Hepatocyte (in vitro differentiated cells): Measurements from ENCODE around the gene SPDYE6. TPM values are rescaled to one million over a fixed set of nuclear protein-coding genes. Genes with fewer than 3 reads are reported as not detected.
A peak's percentile ranks its signal among the peaks of the same experiment; 100 is the strongest.
"Not testable (repeated sequence)": the region's sequence is repeated elsewhere in the genome, so short reads cannot be mapped to it uniquely, and the experiment has no call there.

Experiments used
- DNase-seq: peaks from one replicate; pipeline ENCODE4 v3.0.0-alpha.2; 2016; ENCODE audit warnings: low spot score
- H2AFZ ChIP-seq: fragments of 200-600 bp; sonication (generic); 2 replicates; pipeline ENCODE4 v1.6.0; 2016; ENCODE audit warnings: antibody characterized with exemption, mild to moderate bottlenecking
- H3K27ac ChIP-seq: fragments of 200-600 bp; sonication (generic); 2 replicates; pipeline ENCODE4 v1.5.1; 2016; ENCODE audit warnings: mild to moderate bottlenecking
- H3K27me3 ChIP-seq: fragments of 200-600 bp; sonication (generic); 2 replicates; pipeline ENCODE4 v1.6.1; 2016
- H3K36me3 ChIP-seq: fragments of 200-600 bp; sonication (generic); replicated peaks from 2 replicates; pipeline ENCODE4 v1.5.1; 2016; ENCODE audit warnings: low read depth; ENCODE audit not compliant: insufficient read depth
- H3K4me1 ChIP-seq: fragments of 200-600 bp; sonication (generic); 2 replicates; pipeline ENCODE4 v1.5.1; 2016; ENCODE audit warnings: mild to moderate bottlenecking, moderate library complexity; ENCODE audit not compliant: insufficient read depth
- H3K4me2 ChIP-seq: fragments of 200-600 bp; sonication (generic); 2 replicates; pipeline ENCODE4 v1.6.0; 2016
- H3K4me3 ChIP-seq: fragments of 200-600 bp; sonication (generic); 2 replicates; pipeline ENCODE4 v1.5.1; 2016; ENCODE audit warnings: mild to moderate bottlenecking
- H3K79me2 ChIP-seq: fragments of 200-600 bp; sonication (generic); 2 replicates; pipeline ENCODE4 v1.6.0; 2017; ENCODE audit warnings: mild to moderate bottlenecking
- H3K9me2 ChIP-seq: fragments of 200-600 bp; sonication (generic); replicated peaks from 2 replicates; pipeline ENCODE4 v1.6.0; 2017; ENCODE audit warnings: mild to moderate bottlenecking; ENCODE audit not compliant: insufficient read depth
- H3K9me3 ChIP-seq: fragments of 200-600 bp; sonication (generic); 2 replicates; pipeline ENCODE4 v1.5.1; 2016; ENCODE audit warnings: low read depth, mild to moderate bottlenecking
- H4K20me1 ChIP-seq: fragments of 200-600 bp; sonication (generic); 2 replicates; pipeline ENCODE4 v1.6.0; 2016; ENCODE audit warnings: mild to moderate bottlenecking; ENCODE audit not compliant: insufficient read depth, poor library complexity, severe bottlenecking
- EZH2 ChIP-seq: fragments of 200-600 bp; sonication (generic); IDR thresholded peaks from 2 replicates; pipeline ENCODE4 v1.6.1; 2016; ENCODE audit warnings: antibody characterized with exemption, mild to moderate bottlenecking, borderline replicate concordance
- EZH2phosphoT487 ChIP-seq: fragments of 200-600 bp; sonication (generic); IDR thresholded peaks from one replicate; pipeline ENCODE4 v1.6.1; 2018; ENCODE audit warnings: antibody characterized with exemption, mild to moderate bottlenecking, low read depth, moderate library complexity; ENCODE audit not compliant: unreplicated experiment, severe bottlenecking
- WGBS: methylation state at CpG from one replicate; pipeline ENCODE4 v1.1.6; 2016; ENCODE audit warnings: low lambda C conversion rate; ENCODE audit errors: missing lambda C conversion rate; 5-methylcytosine and 5-hydroxymethylcytosine counted together
- polyA plus RNA-seq: library from polyadenylated mRNA; unstranded; fragments of >200 nt; fragmentation: Nextera tagmentation; extraction: Ambion mirVana; gene quantifications from 2 replicates; pipeline ENCODE4 v1.2.1, GENCODE V29; 2016
- total RNA-seq: library from RNA; depleted of rRNA; stranded (reverse); fragments of >200 nt; gene quantifications from 2 replicates; pipeline ENCODE4 v1.2.3, GENCODE V29; 2014
- TF ChIP-seq, protein P1 (sequence below): fragments of 200-600 bp; sonication (generic); IDR thresholded peaks from 2 replicates; pipeline ENCODE4 v1.5.1; 2016; ENCODE audit warnings: antibody characterized with exemption, mild to moderate bottlenecking; ENCODE audit not compliant: poor library complexity

SPDYE6 gene
- total and polyA plus RNA-seq, 2 experiments from 2014 or later: 0.68 TPM; not detected in 1

DNA sequence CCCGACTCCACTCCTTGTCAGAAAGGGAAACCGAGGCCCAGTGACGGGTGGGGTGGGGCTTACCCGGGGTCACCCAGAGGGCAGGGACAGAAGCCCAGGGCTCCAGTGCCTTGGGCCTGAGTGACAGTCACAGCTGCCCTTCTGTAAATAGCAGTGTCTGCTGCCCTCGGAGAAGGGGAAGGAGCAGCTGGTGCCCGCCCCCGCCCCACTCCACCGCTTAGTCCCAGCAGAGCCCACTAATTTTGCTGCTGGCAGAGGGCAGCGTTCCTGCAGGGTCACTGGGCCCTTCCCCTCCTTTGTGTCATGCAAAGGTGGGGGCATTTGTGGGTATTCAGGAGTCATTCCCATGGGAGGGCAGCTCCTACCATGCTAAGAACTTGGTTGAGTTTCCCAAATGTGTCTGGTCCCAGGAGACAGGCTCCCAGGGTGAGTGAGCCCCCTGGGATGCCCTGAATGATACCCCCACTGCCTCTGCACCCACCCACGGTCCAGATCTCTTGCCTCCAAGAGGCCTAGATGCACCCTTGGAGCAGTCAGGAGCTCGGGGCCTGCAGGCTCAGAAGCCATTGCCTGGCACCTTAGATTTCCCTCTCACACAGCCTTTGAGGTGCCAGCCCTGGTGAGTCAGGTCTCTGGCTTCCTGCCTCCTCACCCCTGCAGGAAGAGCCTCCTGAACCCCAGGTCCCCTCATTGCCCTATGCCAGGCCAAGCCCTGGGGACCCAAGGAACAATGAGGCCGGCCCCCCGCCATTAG lies 52.4 kb downstream of the SPDYE6 start:
- TF ChIP-seq EZH2 (no peak), EZH2phosphoT487 (no peak)
- TF ChIP-seq, protein P1, sequence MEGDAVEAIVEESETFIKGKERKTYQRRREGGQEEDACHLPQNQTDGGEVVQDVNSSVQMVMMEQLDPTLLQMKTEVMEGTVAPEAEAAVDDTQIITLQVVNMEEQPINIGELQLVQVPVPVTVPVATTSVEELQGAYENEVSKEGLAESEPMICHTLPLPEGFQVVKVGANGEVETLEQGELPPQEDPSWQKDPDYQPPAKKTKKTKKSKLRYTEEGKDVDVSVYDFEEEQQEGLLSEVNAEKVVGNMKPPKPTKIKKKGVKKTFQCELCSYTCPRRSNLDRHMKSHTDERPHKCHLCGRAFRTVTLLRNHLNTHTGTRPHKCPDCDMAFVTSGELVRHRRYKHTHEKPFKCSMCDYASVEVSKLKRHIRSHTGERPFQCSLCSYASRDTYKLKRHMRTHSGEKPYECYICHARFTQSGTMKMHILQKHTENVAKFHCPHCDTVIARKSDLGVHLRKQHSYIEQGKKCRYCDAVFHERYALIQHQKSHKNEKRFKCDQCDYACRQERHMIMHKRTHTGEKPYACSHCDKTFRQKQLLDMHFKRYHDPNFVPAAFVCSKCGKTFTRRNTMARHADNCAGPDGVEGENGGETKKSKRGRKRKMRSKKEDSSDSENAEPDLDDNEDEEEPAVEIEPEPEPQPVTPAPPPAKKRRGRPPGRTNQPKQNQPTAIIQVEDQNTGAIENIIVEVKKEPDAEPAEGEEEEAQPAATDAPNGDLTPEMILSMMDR: no peak
- Histone ChIP-seq H3K27ac (no peak overlapping the region), H3K79me2 (no peaks in the 10 kb centered on the region), H3K9me3 (no peaks in the 10 kb centered on the region), H3K36me3 (no peaks in the 10 kb centered on the region), H3K9me2 (no peaks in the 10 kb centered on the region), H3K4me2 (no peak overlapping the region), H3K4me1 (peaks cover 11% of the 10 kb centered on the region), H2AFZ (no peak overlapping the region), H3K4me3 (no peak overlapping the region), H3K27me3 (no peaks in the 10 kb centered on the region), H4K20me1 (no peaks in the 10 kb centered on the region)
- no peak for DNase-seq
- 88% methylated on average over 10 of the region's 13 CpGs for WGBS

DNA sequence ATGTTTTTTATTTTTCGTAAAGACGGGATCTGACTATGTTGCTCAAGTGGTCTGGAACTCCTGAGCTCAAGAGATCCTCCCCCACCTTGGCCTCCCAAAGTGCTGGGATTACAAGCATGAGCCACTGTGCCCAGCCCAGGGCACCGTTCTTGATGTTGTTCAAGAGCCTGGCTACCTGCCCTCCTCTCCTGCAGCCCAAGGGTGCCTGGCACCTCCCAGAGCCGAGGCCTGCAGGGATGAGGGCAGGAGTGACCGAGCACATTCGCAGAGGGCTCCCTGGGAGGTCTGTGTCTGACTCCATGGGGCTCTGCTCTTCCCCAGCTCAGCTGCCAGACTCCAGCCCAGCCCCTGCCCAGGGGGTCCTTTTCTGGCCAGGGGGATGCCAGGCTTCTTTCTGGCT lies 54.2 kb downstream of the SPDYE6 start:
- Histone ChIP-seq H3K4me2 (no peak overlapping the region), H3K27me3 (no peaks in the 10 kb centered on the region), H3K9me3 (no peaks in the 10 kb centered on the region), H3K4me3 (no peak overlapping the region), H3K36me3 (no peaks in the 10 kb centered on the region), H3K79me2 (no peaks in the 10 kb centered on the region), H3K9me2 (no peaks in the 10 kb centered on the region), H4K20me1 (no peaks in the 10 kb centered on the region), H3K4me1 (peaks cover 5% of the 10 kb centered on the region), H2AFZ (no peak overlapping the region), H3K27ac (no peak overlapping the region)
- DNase-seq: no peak
- 91% methylated on average over 6 of the region's 6 CpGs for WGBS
- TF ChIP-seq EZH2: no peak
- TF ChIP-seq, protein P1: no peak
- no peak for TF ChIP-seq EZH2phosphoT487

DNA sequence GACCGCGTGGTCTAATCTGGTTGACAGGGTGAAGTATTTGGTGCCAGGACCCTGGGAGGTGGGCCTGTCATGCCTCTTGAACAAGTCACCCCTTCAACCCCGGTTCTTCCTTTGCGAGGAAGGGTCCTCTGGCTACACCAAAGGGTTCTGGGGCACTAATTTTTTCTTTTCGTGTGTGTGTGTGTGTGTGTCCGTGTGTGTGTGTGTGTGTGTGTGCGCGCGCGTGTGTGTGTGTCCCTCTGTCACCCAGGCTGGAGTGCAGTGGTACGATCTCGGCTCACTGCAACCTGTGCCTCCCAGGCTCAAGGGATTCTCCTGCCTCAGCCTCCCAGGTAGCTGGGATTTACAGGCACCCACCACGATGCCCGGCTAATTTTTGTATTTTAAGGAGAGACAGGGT lies 54.9 kb downstream of the SPDYE6 start:
- 96% methylated on average over 14 of the region's 14 CpGs for WGBS
- H3K27me3 ChIP-seq, H3K36me3 ChIP-seq, H3K79me2 ChIP-seq, H4K20me1 ChIP-seq, DNase-seq, H3K9me3 ChIP-seq, H3K4me2 ChIP-seq, H3K27ac ChIP-seq, H2AFZ ChIP-seq, H3K9me2 ChIP-seq, H3K4me1 ChIP-seq, H3K4me3 ChIP-seq: not testable (repeated sequence)

DNA sequence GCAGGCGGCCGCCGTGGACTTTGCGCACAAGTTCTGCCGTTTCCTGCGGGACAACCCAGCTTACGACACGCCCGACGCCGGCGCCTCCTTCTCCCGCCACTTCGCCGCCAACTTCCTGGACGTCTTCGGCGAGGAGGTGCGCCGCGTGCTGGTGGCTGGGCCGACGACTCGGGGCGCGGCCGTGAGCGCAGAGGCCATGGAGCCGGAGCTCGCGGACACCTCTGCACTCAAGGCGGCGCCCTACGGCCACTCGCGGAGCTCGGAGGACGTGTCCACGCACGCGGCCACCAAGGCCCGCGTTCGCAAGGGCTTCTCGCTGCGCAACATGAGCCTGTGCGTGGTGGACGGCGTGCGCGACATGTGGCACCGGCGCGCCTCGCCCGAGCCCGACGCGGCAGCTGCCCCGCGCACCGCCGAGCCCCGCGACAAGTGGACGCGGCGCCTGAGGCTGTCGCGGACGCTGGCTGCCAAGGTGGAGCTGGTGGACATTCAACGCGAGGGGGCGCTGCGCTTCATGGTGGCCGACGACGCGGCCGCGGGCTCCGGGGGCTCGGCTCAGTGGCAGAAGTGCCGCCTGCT lies 55.5 kb downstream of the SPDYE6 start:
- WGBS: 57% methylated on average over 51 of the region's 84 CpGs
- Histone ChIP-seq H3K36me3 (no peaks in the 10 kb centered on the region), H3K9me2 (no peaks in the 10 kb centered on the region), H4K20me1 (no peaks in the 10 kb centered on the region), H3K79me2 (no peaks in the 10 kb centered on the region), H3K4me2 (no peak overlapping the region), H3K27ac (no peak overlapping the region), H2AFZ (no peak overlapping the region), H3K4me1 (no peaks in the 10 kb centered on the region), H3K27me3 (no peaks in the 10 kb centered on the region), H3K4me3 (no peak overlapping the region), H3K9me3 (no peaks in the 10 kb centered on the region)
- no peak for TF ChIP-seq EZH2
- TF ChIP-seq EZH2phosphoT487: no peak
- TF ChIP-seq, protein P1: peak; percentile 9
- no peak for DNase-seq
